Measurements from ENCODE around the gene KIRREL3.

KIRREL3 gene

DNA sequence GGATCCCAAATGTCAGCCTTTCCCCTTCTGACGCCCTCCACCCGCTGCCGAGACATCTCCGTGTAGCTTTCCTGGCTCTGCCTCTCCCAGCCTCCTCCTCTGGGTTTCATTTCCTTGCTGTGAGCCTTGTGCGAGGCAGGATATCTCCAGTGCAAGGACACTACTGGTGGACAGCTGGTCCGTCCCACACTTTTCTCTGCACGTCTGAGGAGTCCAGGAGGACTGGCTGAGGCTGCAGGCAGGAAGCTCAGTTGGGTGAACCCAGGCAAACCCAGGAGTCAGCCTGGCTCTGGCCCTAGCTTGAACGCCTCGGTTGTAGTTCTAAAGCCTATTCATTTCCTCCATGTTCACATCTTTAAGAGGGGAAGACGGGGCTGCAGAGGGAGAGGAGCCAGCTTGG lies 499.6 kb downstream of the KIRREL3 start:
- DNase-seq (ENCODE audit: insufficient read length, low spot score) = no peak
- TF ChIP-seq, protein P1, sequence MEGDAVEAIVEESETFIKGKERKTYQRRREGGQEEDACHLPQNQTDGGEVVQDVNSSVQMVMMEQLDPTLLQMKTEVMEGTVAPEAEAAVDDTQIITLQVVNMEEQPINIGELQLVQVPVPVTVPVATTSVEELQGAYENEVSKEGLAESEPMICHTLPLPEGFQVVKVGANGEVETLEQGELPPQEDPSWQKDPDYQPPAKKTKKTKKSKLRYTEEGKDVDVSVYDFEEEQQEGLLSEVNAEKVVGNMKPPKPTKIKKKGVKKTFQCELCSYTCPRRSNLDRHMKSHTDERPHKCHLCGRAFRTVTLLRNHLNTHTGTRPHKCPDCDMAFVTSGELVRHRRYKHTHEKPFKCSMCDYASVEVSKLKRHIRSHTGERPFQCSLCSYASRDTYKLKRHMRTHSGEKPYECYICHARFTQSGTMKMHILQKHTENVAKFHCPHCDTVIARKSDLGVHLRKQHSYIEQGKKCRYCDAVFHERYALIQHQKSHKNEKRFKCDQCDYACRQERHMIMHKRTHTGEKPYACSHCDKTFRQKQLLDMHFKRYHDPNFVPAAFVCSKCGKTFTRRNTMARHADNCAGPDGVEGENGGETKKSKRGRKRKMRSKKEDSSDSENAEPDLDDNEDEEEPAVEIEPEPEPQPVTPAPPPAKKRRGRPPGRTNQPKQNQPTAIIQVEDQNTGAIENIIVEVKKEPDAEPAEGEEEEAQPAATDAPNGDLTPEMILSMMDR (IDR thresholded peaks at IDR 0.05; ENCODE audit: insufficient read depth, missing control alignments) = no peak
- FAIRE-seq = no peak

DNA sequence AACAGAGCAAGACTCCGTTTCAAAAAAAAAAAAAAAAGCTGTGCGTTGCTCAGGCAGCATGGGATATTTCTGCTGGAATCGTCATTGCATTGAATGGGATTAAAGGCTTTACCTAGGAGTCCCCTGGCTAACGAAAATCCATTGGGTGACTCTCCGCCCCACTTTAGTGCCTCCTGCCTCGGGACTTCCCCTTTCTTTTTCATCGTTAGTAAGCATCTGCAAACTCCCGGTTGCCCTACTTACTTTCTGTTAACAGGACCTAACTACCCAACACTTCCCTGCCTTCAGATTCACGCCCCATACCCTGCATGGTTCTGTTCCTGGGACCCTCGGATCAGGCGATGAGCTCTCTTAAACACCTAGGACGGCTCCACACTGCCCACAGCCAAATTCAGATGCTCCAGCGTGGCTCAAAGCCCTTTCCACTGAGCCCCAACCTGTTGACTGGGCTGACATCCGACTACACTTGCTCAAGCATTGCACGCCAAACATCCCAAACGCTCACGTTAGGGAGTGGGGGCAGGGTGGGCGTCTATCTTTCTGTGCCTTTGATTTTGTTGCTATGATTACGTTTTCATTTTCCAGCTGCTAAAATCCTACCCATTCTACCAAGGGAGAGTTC lies 501.3 kb downstream of the KIRREL3 start:
- FAIRE-seq (no peak), DNase-seq (ENCODE audit: insufficient read length, low spot score) (no peak)
- TF ChIP-seq, protein P1 (IDR thresholded peaks at IDR 0.05; ENCODE audit: insufficient read depth, missing control alignments) = no peak

DNA sequence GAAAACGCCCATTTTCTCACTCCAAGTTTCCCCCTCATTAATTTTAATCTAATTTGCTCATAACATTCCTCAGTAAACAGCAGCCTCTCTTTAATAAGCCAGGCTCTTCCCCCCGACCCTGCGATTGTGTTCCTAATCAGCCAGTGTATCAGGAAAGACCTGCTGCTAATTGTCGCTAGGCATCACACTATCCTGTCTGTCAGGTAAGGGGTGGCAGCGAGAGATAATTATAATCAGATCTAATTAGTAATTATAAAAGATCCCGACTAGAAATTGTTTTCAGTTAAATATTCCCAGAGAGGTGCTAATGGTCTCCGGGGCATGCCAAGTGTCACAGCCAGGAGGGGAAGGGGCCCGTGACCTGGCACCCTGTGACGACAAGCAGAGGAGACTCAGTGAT lies 502.3 kb downstream of the KIRREL3 start:
- DNase-seq (ENCODE audit: insufficient read length, low spot score) (no peak), FAIRE-seq (no peak)
- TF ChIP-seq, protein P1 (IDR thresholded peaks at IDR 0.05; ENCODE audit: insufficient read depth, missing control alignments) = no peak

DNA sequence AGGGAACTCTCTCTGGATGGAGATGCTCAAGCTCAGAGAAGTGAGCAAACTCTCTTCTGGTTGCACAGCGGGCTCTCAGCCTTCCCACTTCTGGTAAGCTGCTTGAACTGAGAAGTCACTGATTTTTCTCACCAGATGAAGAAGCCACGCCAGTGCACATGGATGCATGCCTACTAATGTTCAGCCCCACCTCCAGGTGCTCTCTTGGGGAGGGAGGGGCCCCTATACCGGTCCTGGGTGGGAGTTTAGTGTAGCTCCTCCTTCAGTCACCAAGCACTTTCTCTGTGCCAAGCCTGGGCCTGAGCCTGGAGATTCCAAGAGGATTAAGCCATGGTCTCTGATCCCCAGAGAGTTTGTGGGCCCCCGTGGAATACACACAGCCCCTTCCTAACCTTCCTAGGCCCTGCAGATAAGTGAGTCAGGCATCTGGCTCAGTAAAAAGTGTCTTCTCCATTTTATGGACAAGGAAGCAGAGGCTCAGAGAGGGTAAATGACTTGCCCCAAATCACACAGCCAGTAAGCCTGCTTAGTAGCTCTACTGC lies 502.9 kb downstream of the KIRREL3 start:
- TF ChIP-seq, protein P1 (IDR thresholded peaks at IDR 0.05; ENCODE audit: insufficient read depth, missing control alignments) = no peak
- DNase-seq (ENCODE audit: insufficient read length, low spot score) = no peak
- FAIRE-seq = no peak

DNA sequence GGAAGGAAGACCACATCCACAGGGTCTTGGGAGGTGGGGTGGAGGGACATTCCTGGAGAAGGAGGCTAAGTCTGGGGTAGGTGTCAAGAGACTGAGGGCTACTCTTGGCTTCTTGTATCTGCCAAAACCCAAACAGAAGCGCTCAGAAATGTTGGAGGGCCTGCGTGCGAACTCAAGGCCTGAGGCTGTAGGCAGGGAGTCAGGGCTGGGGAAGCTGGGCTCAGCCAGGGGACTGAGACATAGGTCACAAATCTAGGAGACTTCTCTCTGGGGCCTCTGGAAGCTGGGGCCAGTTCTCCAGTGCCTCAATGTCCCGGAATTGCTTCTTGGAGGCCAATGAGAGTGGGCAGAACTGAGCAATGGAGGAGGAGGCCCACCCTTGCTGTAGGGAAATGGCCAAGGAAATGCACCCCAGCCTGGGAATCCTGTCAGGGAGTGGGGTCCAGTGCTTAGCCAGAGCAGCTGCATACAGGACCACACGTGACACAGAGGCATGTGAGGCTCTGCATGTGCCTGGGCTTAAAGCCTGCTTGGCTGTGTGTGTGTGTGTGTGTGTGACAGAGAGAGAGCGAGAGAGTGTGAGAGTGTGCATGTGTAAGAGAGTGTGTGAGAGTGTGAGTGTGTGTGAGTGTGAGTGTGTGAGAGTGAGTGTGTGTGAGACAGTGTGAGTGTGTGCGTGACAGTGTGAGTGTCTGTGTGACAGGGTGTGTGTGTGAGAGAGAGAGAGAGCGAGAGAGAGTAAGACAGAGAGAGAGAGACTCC lies 503.8 kb downstream of the KIRREL3 start:
- no peak for DNase-seq (ENCODE audit: insufficient read length, low spot score)
- no peak for FAIRE-seq
- TF ChIP-seq, protein P1 (IDR thresholded peaks at IDR 0.05; ENCODE audit: insufficient read depth, missing control alignments) = no peak

DNA sequence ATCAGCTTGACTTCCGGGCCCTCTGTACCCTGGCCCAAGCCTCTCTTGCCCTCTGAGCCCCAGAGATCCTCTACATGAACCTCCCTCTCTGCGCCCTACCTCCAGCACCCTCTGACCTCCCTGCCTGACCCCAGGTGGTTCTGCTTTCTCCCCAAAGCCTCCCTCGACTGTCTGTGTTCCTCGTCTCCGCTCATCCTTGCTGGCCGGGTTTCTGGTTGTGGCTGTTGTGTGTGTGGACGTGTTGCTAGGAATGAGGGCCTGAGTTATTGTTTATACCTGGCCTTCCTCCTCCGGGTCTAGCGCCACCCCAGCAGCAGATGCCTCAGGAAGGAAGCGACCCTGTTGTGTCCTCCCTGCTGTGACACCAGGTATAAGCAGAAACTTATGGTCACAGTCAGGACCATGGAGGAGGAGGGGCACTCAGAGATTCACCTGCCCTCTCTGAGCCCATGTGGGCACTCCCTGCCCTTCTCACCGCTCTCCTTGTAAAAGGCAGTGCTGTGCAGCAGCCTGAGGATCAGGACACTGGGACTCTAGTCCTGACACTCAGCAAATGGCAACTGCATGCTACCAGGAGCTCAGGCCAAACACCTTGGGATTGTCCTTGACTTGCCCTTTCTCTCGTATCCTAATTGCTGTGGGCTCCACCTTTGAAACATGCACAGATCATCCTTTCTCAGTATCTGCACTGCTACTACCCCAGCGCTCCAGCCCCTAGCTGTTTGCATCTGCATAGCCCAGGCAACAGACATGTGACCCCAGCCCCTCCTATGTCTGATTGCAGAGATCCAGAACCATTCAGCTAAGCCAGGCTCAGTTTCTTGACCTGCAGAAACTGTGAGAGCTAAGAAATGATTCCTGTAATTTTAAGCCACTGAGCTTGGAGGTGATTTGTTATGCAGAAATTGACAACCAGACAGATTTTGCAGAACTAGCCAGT lies 505.0 kb downstream of the KIRREL3 start:
- FAIRE-seq (no peak), DNase-seq (ENCODE audit: insufficient read length, low spot score) (no peak)
- TF ChIP-seq, protein P1 (IDR thresholded peaks at IDR 0.05; ENCODE audit: insufficient read depth, missing control alignments) = no peak

Data from D721Med (cell line).